Activated CD8-positive, alpha-beta T cell treated with anti-CD3 and anti-CD28 coated beads for 36 hours (primary cell): ENCODE measurements around the gene FBXL14. TPM values are rescaled to one million over a fixed set of nuclear protein-coding genes. Genes with fewer than 3 reads are reported as not detected.

Experiments
- ATAC-seq: fragments of 200-7000 bp; cut with Tn5 transposase; one replicate; pipeline ENCODE4 v1.10.0; 2021; ENCODE audit warnings: mild to moderate bottlenecking, moderate library complexity
- CTCF ChIA-PET: fragments of 350-600 bp; sonication (Branson Sonifier 250); formaldehyde crosslinking; loops from one replicate; lab custom pipeline; 2021; ENCODE audit warnings: antibody characterized with exemption; lab: Charles Lee
- POLR2A ChIA-PET: fragments of 350-600 bp; sonication (Branson Sonifier 250); formaldehyde crosslinking; loops from one replicate; lab custom pipeline; 2021; ENCODE audit warnings: antibody characterized with exemption; lab: Charles Lee
- DNase-seq: peaks from one replicate; pipeline ENCODE4 v3.0.0-alpha.2; 2020
- H3K27ac Mint-ChIP-seq: one replicate; pipeline ENCODE4 v1.8.0; 2021; ENCODE audit warnings: mild to moderate bottlenecking, mixed read lengths
- H3K27me3 Mint-ChIP-seq: one replicate; pipeline ENCODE4 v1.8.0; 2021; ENCODE audit warnings: mixed read lengths
- H3K36me3 Mint-ChIP-seq: one replicate; pipeline ENCODE4 v1.8.0; 2021; ENCODE audit warnings: low read depth, mixed read lengths
- H3K4me1 Mint-ChIP-seq: one replicate; pipeline ENCODE4 v1.8.0; 2021; ENCODE audit warnings: low read depth, mixed read lengths
- H3K4me3 Mint-ChIP-seq: one replicate; pipeline ENCODE4 v1.8.0; 2021; ENCODE audit warnings: mild to moderate bottlenecking, moderate library complexity, mixed read lengths
- H3K9me3 Mint-ChIP-seq: one replicate; pipeline ENCODE4 v1.8.0; 2021; ENCODE audit warnings: mixed read lengths
- intact Hi-C: fragments of 100-400 bp; cut with micrococcal nuclease; formaldehyde crosslinking; loops from one replicate; pipeline ENCODE4 v1.10.0; 2022
- total RNA-seq, 2 experiments: library from RNA; stranded (reverse); gene quantifications; one replicate each; pipeline ENCODE4 v1.2.3, GENCODE V29; 2021
- TF ChIP-seq, protein P1 (sequence below): fragments of 200-600 bp; IDR thresholded peaks from one replicate; pipeline ENCODE4 v1.8.0; 2022; ENCODE audit warnings: antibody characterized with exemption, mild to moderate bottlenecking

The FBXL14 gene
- total RNA-seq, 2 experiments from 2014 or later: 23.3 to 25.1 TPM

DNA sequence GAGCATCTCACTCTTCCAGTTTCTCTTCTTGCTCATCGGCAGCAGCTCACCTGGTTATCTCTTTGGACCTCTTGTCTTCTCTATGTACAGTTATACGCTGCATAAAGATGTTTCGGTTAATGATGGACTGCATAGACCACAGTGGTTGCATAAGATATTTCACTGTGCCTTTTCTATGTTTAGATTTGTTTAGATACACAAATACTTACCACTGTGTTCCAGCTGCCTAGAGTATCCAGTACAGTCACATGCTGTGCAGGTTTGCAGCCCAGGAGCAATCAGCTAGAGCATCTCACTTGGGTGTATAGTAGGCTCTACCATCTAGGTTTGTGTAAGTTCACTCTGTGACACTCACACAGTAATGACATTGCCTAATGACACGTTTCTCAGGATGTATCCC is 57.6 kb downstream of the FBXL14 start:
- peaks cover 75% of the 10 kb centered on the region for H3K27me3 Mint-ChIP-seq
- intact Hi-C loops: no loop called here
- no peak overlapping the region for H3K4me3 Mint-ChIP-seq
- ATAC-seq (no peak), DNase-seq (no peak)
- no peaks in the 10 kb centered on the region for H3K9me3 Mint-ChIP-seq
- peaks cover 23% of the 10 kb centered on the region for H3K4me1 Mint-ChIP-seq
- TF ChIP-seq, protein P1, sequence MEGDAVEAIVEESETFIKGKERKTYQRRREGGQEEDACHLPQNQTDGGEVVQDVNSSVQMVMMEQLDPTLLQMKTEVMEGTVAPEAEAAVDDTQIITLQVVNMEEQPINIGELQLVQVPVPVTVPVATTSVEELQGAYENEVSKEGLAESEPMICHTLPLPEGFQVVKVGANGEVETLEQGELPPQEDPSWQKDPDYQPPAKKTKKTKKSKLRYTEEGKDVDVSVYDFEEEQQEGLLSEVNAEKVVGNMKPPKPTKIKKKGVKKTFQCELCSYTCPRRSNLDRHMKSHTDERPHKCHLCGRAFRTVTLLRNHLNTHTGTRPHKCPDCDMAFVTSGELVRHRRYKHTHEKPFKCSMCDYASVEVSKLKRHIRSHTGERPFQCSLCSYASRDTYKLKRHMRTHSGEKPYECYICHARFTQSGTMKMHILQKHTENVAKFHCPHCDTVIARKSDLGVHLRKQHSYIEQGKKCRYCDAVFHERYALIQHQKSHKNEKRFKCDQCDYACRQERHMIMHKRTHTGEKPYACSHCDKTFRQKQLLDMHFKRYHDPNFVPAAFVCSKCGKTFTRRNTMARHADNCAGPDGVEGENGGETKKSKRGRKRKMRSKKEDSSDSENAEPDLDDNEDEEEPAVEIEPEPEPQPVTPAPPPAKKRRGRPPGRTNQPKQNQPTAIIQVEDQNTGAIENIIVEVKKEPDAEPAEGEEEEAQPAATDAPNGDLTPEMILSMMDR: no peak
- H3K27ac Mint-ChIP-seq: no peak overlapping the region
- H3K36me3 Mint-ChIP-seq: no peaks in the 10 kb centered on the region
- CTCF ChIA-PET: no interaction called here
- POLR2A ChIA-PET: no interaction called here

DNA sequence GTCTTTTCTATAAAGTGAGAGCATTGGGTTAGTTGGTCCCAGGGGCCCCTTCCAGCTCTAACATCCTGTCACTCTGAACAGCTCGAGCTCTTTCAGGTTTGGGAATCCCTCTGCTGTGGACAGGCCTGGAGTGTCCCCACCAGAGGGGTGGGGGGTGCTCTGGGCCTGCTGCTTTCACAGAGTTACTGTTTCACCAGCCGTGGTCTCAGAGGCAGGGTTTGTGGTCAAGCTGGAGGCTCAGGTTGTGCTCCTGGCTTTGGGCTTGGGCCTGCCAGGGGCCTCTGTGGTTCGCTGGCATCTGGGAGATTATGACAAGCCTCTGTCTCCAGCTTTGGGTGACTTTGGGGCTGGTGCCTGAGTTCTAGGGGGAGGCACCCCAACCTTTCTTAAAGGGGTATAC is 59.6 kb downstream of the FBXL14 start:
- H3K27ac Mint-ChIP-seq: no peak overlapping the region
- ChIA-PET CTCF (interaction anchor here (0.6 to 3.1 kb wide), 3 partner anchors 9 to 417 kb away, joined by 3 to 30 read pairs (median 11); no protein-coding TSS in a partner anchor), POLR2A (no interaction called here)
- H3K4me1 Mint-ChIP-seq: peaks cover 29% of the 10 kb centered on the region
- H3K4me3 Mint-ChIP-seq: no peak overlapping the region
- H3K27me3 Mint-ChIP-seq: peaks cover 69% of the 10 kb centered on the region
- no peaks in the 10 kb centered on the region for H3K36me3 Mint-ChIP-seq
- ATAC-seq: no peak
- no peaks in the 10 kb centered on the region for H3K9me3 Mint-ChIP-seq
- TF ChIP-seq, protein P1: no peak
- intact Hi-C loops: loop anchor here (5.0 kb wide), 1 partner anchor 58 kb away; the partner anchor contains the start of gene FBXL14
- no peak for DNase-seq

- ATAC-seq (peak; percentile 84), DNase-seq (peak; percentile 80)
- no peaks in the 10 kb centered on the region for H3K9me3 Mint-ChIP-seq
- H3K36me3 Mint-ChIP-seq: no peaks in the 10 kb centered on the region
- no peak overlapping the region for H3K27ac Mint-ChIP-seq
- POLR2A ChIA-PET: no interaction called here
- CTCF ChIA-PET: interaction anchor here (0.6 to 3.1 kb wide), 9 partner anchors 10 to 416 kb away, joined by 3 to 30 read pairs (median 4); no protein-coding TSS in a partner anchor
- H3K4me1 Mint-ChIP-seq: peaks cover 32% of the 10 kb centered on the region
- TF ChIP-seq, protein P1: peak; percentile 9
- peaks cover 69% of the 10 kb centered on the region for H3K27me3 Mint-ChIP-seq
- intact Hi-C loops: loop anchor here (5.0 kb wide), 1 partner anchor 59 kb away; the partner anchor contains the start of gene FBXL14
- peak overlapping the region; percentile 62 for H3K4me3 Mint-ChIP-seq
Observed at GRCh38 chr12:1533602-1534304, 60.6 kb downstream of the FBXL14 start.

DNA sequence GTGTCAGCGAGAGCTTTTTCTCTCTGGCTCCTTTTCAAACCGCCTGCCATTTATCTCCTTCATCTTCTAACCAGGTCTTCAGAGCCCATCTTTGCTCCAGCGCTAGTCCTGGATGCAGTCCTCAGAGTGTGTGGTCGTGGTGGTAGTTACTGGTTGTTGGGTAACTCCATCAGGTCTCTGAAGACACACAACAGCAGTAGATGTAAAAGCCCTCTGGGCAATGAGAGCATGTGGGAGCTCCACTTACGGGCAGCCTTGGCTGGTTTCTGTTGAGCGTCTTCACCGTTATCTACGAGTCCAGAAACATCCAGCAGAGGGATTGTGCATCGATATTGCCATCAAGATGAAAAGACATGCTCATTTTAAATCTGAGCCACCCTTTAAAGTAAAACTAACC is 61.2 kb downstream of the FBXL14 start:
- DNase-seq (peak; percentile 49), ATAC-seq (peak; percentile 21)
- ChIA-PET POLR2A (interaction anchor here (0.6 to 1.2 kb wide), 3 partner anchors 10 to 261 kb away, joined by 3 read pairs; no protein-coding TSS in a partner anchor), CTCF (interaction anchor here (0.7 to 3.1 kb wide), 11 partner anchors 15 to 417 kb away, joined by 3 to 30 read pairs (median 4); no protein-coding TSS in a partner anchor)
- peaks cover 32% of the 10 kb centered on the region for H3K4me1 Mint-ChIP-seq
- no peaks in the 10 kb centered on the region for H3K36me3 Mint-ChIP-seq
- TF ChIP-seq, protein P1: peak; percentile 37
- H3K27ac Mint-ChIP-seq: no peak overlapping the region
- H3K27me3 Mint-ChIP-seq: peaks cover 69% of the 10 kb centered on the region
- intact Hi-C loops: loop anchor here (5.0 kb wide), 1 partner anchor 59 kb away; the partner anchor contains the start of gene FBXL14
- peak overlapping the region; percentile 62 for H3K4me3 Mint-ChIP-seq
- no peaks in the 10 kb centered on the region for H3K9me3 Mint-ChIP-seq
